Raji (cell line): ENCODE measurements around the gene ZNF8.

Source experiments
- POLR2A ChIP-seq: IDR thresholded peaks from 2 replicates; pipeline ENCODE4 v1.6.1; 2011; ENCODE audit warnings: low read depth, low read length, control low read depth; ENCODE audit not compliant: insufficient read depth

ZNF8 gene

GRCh38 chr19:58278541-58279041 lies at the start of gene ZNF8:
ZNF8 (plus strand) TSS chr19:58278955; CDS start chr19:58279082, 127 bp downstream.
- peak; percentile 85 for TF ChIP-seq POLR2A

GRCh38 chr19:58229255-58229639 lies 49.5 kb upstream of the ZNF8 start:
- TF ChIP-seq POLR2A, result no peak

- TF ChIP-seq POLR2A, result no peak
Observed at GRCh38 chr19:58237324-58237723, 41.4 kb upstream of the ZNF8 start.

GRCh38 chr19:58243351-58243750 lies 35.4 kb upstream of the ZNF8 start:
- TF ChIP-seq POLR2A, result no peak

GRCh38 chr19:58248886-58249285 lies 29.9 kb upstream of the ZNF8 start:
- no peak for TF ChIP-seq POLR2A

GRCh38 chr19:58252102-58252685 lies 26.6 kb upstream of the ZNF8 start:
- no peak for TF ChIP-seq POLR2A

- TF ChIP-seq POLR2A, result no peak
Observed at GRCh38 chr19:58261600-58261967, 17.2 kb upstream of the ZNF8 start.

GRCh38 chr19:58261968-58262921 lies 16.5 kb upstream of the ZNF8 start:
- no peak for TF ChIP-seq POLR2A

GRCh38 chr19:58262922-58263296 lies 15.8 kb upstream of the ZNF8 start:
- no peak for TF ChIP-seq POLR2A

GRCh38 chr19:58265100-58265499 lies 13.7 kb upstream of the ZNF8 start:
- no peak for TF ChIP-seq POLR2A

GRCh38 chr19:58268344-58268743 lies 10.4 kb upstream of the ZNF8 start:
- TF ChIP-seq POLR2A, result no peak

GRCh38 chr19:58274771-58275201 lies 4.0 kb upstream of the ZNF8 start:
- no peak for TF ChIP-seq POLR2A

GRCh38 chr19:58275564-58275963 lies 3.2 kb upstream of the ZNF8 start:
- TF ChIP-seq POLR2A, result no peak

GRCh38 chr19:58277197-58277596 lies 1.6 kb upstream of the ZNF8 start:
- no peak for TF ChIP-seq POLR2A

GRCh38 chr19:58277748-58278540 lies 811 bp upstream of the ZNF8 start:
- no peak for TF ChIP-seq POLR2A
